Osteoblast (primary cell): ENCODE measurements around the gene KCNK5. TPM values are rescaled to one million over a fixed set of nuclear protein-coding genes. Genes with fewer than 3 reads are reported as not detected.

Source experiments
- DNase-seq: peaks from one replicate; pipeline ENCODE4 v3.0.0; 2011; ENCODE audit warnings: low spot score, mixed read lengths; ENCODE audit not compliant: insufficient read length; ENCODE audit errors: missing footprints
- H2AFZ ChIP-seq: 2 replicates; pipeline ENCODE4 v1.6.0; 2011; ENCODE audit warnings: mild to moderate bottlenecking, low read length
- H3K27ac ChIP-seq: 2 replicates; pipeline ENCODE4 v1.5.1; 2011; ENCODE audit warnings: mild to moderate bottlenecking, low read depth, low read length, moderate library complexity
- H3K27me3 ChIP-seq: 2 replicates; pipeline ENCODE4 v1.6.0; 2012; ENCODE audit warnings: mild to moderate bottlenecking, control low read depth, inconsistent platforms, low read length, moderate library complexity; ENCODE audit not compliant: insufficient read depth
- H3K36me3 ChIP-seq: 2 replicates; pipeline ENCODE4 v1.5.1; 2011; ENCODE audit warnings: mild to moderate bottlenecking, low read length, control low read depth, moderate library complexity; ENCODE audit not compliant: insufficient read depth
- H3K4me1 ChIP-seq: 2 replicates; pipeline ENCODE4 v1.5.1; 2011; ENCODE audit warnings: mild to moderate bottlenecking, low read length, control low read depth, moderate library complexity; ENCODE audit not compliant: insufficient read depth
- H3K4me2 ChIP-seq: 2 replicates; pipeline ENCODE4 v1.6.0; 2011; ENCODE audit warnings: mild to moderate bottlenecking, low read length; ENCODE audit not compliant: insufficient read depth
- H3K4me3 ChIP-seq: fragments of 200-600 bp; sonication (generic); 3 replicates; pipeline ENCODE4 v1.5.1; 2012; ENCODE audit warnings: mild to moderate bottlenecking, low read length, inconsistent platforms; ENCODE audit not compliant: insufficient read depth
- H3K79me2 ChIP-seq: 2 replicates; pipeline ENCODE4 v1.6.0; 2012; ENCODE audit warnings: mild to moderate bottlenecking, low read length, control low read depth, inconsistent platforms; ENCODE audit not compliant: insufficient read depth
- H3K9me3 ChIP-seq: 2 replicates; pipeline ENCODE4 v1.5.1; 2011; ENCODE audit warnings: low read depth, low read length, control low read depth
- H4K20me1 ChIP-seq: 2 replicates; pipeline ENCODE4 v1.6.0; 2012; ENCODE audit warnings: mild to moderate bottlenecking, low read length, control low read depth; ENCODE audit not compliant: insufficient read depth
- CTCF ChIP-seq: IDR thresholded peaks from 2 replicates; pipeline ENCODE4 v1.5.1; 2011; ENCODE audit warnings: mild to moderate bottlenecking, low read depth, low read length, moderate library complexity; ENCODE audit errors: extremely low read depth
- total RNA-seq: library from RNA; depleted of rRNA; stranded (reverse); fragments of >200 nt; gene quantifications from 2 replicates; pipeline ENCODE4 v1.2.3, GENCODE V29; 2012

The KCNK5 gene
- total RNA-seq, 1 donor, result not detected

GRCh38 chr6:39181333-39181732, 47.9 kb downstream of the KCNK5 start:
- H3K27me3 ChIP-seq, result no peaks in the 10 kb centered on the region
- no peak overlapping the region for H2AFZ ChIP-seq
- no peaks in the 10 kb centered on the region for H4K20me1 ChIP-seq
- TF ChIP-seq CTCF, result no peak
- H3K4me2 ChIP-seq, result no peak overlapping the region
- no peak for DNase-seq
- H3K27ac ChIP-seq, result no peak overlapping the region
- H3K36me3 ChIP-seq, result no peaks in the 10 kb centered on the region
- no peaks in the 10 kb centered on the region for H3K79me2 ChIP-seq
- H3K4me3 ChIP-seq, result no peak overlapping the region
- H3K4me1 ChIP-seq, result no peaks in the 10 kb centered on the region
- H3K9me3 ChIP-seq, result no peaks in the 10 kb centered on the region

GRCh38 chr6:39178804-39179203, 50.5 kb downstream of the KCNK5 start:
- H3K4me3 ChIP-seq, result no peak overlapping the region
- DNase-seq, result no peak
- H4K20me1 ChIP-seq, result no peaks in the 10 kb centered on the region
- no peaks in the 10 kb centered on the region for H3K79me2 ChIP-seq
- H3K4me1 ChIP-seq, result no peaks in the 10 kb centered on the region
- H3K27ac ChIP-seq, result no peak overlapping the region
- H3K4me2 ChIP-seq, result no peak overlapping the region
- TF ChIP-seq CTCF, result no peak
- no peaks in the 10 kb centered on the region for H3K27me3 ChIP-seq
- H3K9me3 ChIP-seq, result no peaks in the 10 kb centered on the region
- H3K36me3 ChIP-seq, result no peaks in the 10 kb centered on the region
- no peak overlapping the region for H2AFZ ChIP-seq

GRCh38 chr6:39178235-39178634, 51.0 kb downstream of the KCNK5 start:
- Histone ChIP-seq H3K4me3 (no peak overlapping the region), H3K27me3 (no peaks in the 10 kb centered on the region), H3K4me1 (no peaks in the 10 kb centered on the region), H3K79me2 (no peaks in the 10 kb centered on the region), H3K27ac (no peak overlapping the region), H3K9me3 (no peaks in the 10 kb centered on the region), H4K20me1 (no peaks in the 10 kb centered on the region), H3K36me3 (no peaks in the 10 kb centered on the region), H3K4me2 (no peak overlapping the region), H2AFZ (no peak overlapping the region)
- no peak for TF ChIP-seq CTCF
- no peak for DNase-seq

- no peaks in the 10 kb centered on the region for H3K9me3 ChIP-seq
- TF ChIP-seq CTCF, result no peak
- no peak for DNase-seq
Measured at GRCh38 chr6:39177130-39177529, 52.1 kb downstream of the KCNK5 start.

More at GRCh38 chr6:39177130-39177529, 52.1 kb downstream of the KCNK5 start:
- Histone ChIP-seq H3K4me3 (no peak overlapping the region), H3K27ac (no peak overlapping the region), H2AFZ (no peak overlapping the region), H3K27me3 (no peaks in the 10 kb centered on the region), H3K4me2 (no peak overlapping the region), H3K36me3 (no peaks in the 10 kb centered on the region), H3K79me2 (no peaks in the 10 kb centered on the region), H3K4me1 (no peaks in the 10 kb centered on the region), H4K20me1 (no peaks in the 10 kb centered on the region)
